SK-N-SH (cell line): ENCODE data around the gene PADI2.

Source experiments
- EZH2phosphoT487 ChIP-seq: fragments of 200-600 bp; sonication (generic); IDR thresholded peaks from 2 replicates; pipeline ENCODE4 v1.6.1; 2017; ENCODE audit warnings: low read depth, mixed run types, mild to moderate bottlenecking, antibody characterized with exemption, moderate library complexity, borderline replicate concordance
- FOXM1 ChIP-seq: IDR thresholded peaks from 2 replicates; pipeline ENCODE4 v1.4.0; 2012; ENCODE audit warnings: low read depth, mild to moderate bottlenecking
- GATA2 ChIP-seq: sonication (generic); formaldehyde crosslinking; IDR thresholded peaks from 2 replicates; pipeline ENCODE4 v1.5.0; 2020; ENCODE audit warnings: mild to moderate bottlenecking, missing genetic modification reagents
- NFIC ChIP-seq: IDR thresholded peaks from 2 replicates; pipeline ENCODE4 v1.4.0; 2012; ENCODE audit warnings: borderline replicate concordance
- RCOR1 ChIP-seq: fragments of 150-350 bp; IDR thresholded peaks from 2 replicates; pipeline ENCODE4 v1.6.1; 2017; ENCODE audit warnings: antibody characterized with exemption, low read length
- TCF12 ChIP-seq: IDR thresholded peaks from 2 replicates; pipeline ENCODE4 v1.4.0; 2012
- TF ChIP-seq, protein P1 (sequence below): fragments of 200-600 bp; sonication (generic); IDR thresholded peaks from 2 replicates; pipeline ENCODE4 v1.6.1; 2017; ENCODE audit warnings: antibody characterized with exemption, mild to moderate bottlenecking, moderate library complexity
- TF ChIP-seq, protein P2 (sequence below): IDR thresholded peaks from 2 replicates; pipeline ENCODE4 v1.6.1; 2012; ENCODE audit warnings: mild to moderate bottlenecking, low read depth, low read length, moderate library complexity

GRCh38 chr1:17056551-17056950 is 62.7 kb downstream of the PADI2 start:
- TF ChIP-seq, protein P1, sequence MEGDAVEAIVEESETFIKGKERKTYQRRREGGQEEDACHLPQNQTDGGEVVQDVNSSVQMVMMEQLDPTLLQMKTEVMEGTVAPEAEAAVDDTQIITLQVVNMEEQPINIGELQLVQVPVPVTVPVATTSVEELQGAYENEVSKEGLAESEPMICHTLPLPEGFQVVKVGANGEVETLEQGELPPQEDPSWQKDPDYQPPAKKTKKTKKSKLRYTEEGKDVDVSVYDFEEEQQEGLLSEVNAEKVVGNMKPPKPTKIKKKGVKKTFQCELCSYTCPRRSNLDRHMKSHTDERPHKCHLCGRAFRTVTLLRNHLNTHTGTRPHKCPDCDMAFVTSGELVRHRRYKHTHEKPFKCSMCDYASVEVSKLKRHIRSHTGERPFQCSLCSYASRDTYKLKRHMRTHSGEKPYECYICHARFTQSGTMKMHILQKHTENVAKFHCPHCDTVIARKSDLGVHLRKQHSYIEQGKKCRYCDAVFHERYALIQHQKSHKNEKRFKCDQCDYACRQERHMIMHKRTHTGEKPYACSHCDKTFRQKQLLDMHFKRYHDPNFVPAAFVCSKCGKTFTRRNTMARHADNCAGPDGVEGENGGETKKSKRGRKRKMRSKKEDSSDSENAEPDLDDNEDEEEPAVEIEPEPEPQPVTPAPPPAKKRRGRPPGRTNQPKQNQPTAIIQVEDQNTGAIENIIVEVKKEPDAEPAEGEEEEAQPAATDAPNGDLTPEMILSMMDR = no peak
- no peak for TF ChIP-seq EZH2phosphoT487
- TF ChIP-seq TCF12 = no peak
- no peak for TF ChIP-seq NFIC
- TF ChIP-seq, protein P2, sequence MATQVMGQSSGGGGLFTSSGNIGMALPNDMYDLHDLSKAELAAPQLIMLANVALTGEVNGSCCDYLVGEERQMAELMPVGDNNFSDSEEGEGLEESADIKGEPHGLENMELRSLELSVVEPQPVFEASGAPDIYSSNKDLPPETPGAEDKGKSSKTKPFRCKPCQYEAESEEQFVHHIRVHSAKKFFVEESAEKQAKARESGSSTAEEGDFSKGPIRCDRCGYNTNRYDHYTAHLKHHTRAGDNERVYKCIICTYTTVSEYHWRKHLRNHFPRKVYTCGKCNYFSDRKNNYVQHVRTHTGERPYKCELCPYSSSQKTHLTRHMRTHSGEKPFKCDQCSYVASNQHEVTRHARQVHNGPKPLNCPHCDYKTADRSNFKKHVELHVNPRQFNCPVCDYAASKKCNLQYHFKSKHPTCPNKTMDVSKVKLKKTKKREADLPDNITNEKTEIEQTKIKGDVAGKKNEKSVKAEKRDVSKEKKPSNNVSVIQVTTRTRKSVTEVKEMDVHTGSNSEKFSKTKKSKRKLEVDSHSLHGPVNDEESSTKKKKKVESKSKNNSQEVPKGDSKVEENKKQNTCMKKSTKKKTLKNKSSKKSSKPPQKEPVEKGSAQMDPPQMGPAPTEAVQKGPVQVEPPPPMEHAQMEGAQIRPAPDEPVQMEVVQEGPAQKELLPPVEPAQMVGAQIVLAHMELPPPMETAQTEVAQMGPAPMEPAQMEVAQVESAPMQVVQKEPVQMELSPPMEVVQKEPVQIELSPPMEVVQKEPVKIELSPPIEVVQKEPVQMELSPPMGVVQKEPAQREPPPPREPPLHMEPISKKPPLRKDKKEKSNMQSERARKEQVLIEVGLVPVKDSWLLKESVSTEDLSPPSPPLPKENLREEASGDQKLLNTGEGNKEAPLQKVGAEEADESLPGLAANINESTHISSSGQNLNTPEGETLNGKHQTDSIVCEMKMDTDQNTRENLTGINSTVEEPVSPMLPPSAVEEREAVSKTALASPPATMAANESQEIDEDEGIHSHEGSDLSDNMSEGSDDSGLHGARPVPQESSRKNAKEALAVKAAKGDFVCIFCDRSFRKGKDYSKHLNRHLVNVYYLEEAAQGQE = no peak
- TF ChIP-seq FOXM1 = no peak
- no peak for TF ChIP-seq GATA2
- no peak for TF ChIP-seq RCOR1
